ENCODE results near the gene CSNK1A1. TPM values are rescaled to one million over a fixed set of nuclear protein-coding genes. Genes with fewer than 3 reads are reported as not detected.

Gene CSNK1A1
- total and polyA plus RNA-seq, 4 donors, result 43.0 to 108 (median 78.2) TPM

DNA sequence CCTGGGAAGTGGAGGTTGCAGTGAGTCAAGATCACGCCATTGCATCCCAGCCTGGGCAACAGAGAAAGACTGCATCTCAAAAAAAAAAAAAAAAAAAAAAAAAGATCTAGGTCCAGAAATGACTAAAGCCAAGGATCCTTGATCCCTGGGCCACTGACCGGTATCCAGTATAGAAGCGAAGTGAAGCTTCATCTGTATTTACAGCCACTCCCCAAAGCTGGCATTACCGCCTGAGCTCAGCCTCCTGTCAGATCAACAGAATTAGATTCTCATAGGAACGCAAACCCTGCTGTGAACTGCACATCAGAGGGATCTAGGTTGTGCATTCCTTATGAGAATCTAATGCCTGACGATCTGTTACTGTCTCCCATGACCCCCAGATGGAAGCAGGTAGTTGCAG is 9.3 kb downstream of the CSNK1A1 start:
- Histone ChIP-seq H3K9ac (ENCODE audit: low read depth in 1 of 2, low read length in 2 of 2) (no peak overlapping the region), H3K27ac (ENCODE audit: low read depth in 1 of 2, low read length in 2 of 2) (no peak overlapping the region), H3K27me3 (ENCODE audit: control insufficient read depth in 4 of 4, insufficient read depth in 4 of 4, low read length in 3 of 4) (no peaks in the 10 kb centered on the region), H3K9me3 (ENCODE audit: control insufficient read depth in 4 of 4, low read length in 3 of 4) (no peaks in the 10 kb centered on the region), H3K4me3 (ENCODE audit: low read depth in 1 of 3, low read length in 3 of 3) (no peak overlapping the region), H3K36me3 (ENCODE audit: control insufficient read depth in 4 of 4, insufficient read depth in 3 of 4, low read depth in 1 of 4, low read length in 3 of 4) (peaks cover 7 to 22% (median 9%) of the 10 kb centered on the region in 4 donors), H3K4me1 (ENCODE audit: control insufficient read depth in 4 of 4, insufficient read depth in 4 of 4, low read length in 3 of 4) (peaks cover 8 to 26% (median 17%) of the 10 kb centered on the region in 4 donors)
- DNase-seq (ENCODE audit: low spot score), result no peak
- TF ChIP-seq NR2F2 (IDR thresholded peaks at IDR 0.05), result no peak
- TF ChIP-seq EGR1 (IDR thresholded peaks at IDR 0.05; ENCODE audit: low read depth in 2 of 2), result no peak
- TF ChIP-seq FOXA2 (IDR thresholded peaks at IDR 0.05), result no peak
- no peak for TF ChIP-seq ZBTB33 (IDR thresholded peaks at IDR 0.05)
- TF ChIP-seq RXRA (IDR thresholded peaks at IDR 0.05), result no peak
- no peak for TF ChIP-seq HNF4A (conservative IDR thresholded peaks at IDR 0.05)
- TF ChIP-seq YY1 (IDR thresholded peaks at IDR 0.05), result no peak
- no peak for TF ChIP-seq GABPA (IDR thresholded peaks at IDR 0.05 in 1 of 2, conservative IDR thresholded peaks at IDR 0.05 in 1 of 2)
- no peak for TF ChIP-seq TAF1 (conservative IDR thresholded peaks at IDR 0.05)
- no peak for TF ChIP-seq RAD21 (IDR thresholded peaks at IDR 0.05)
- TF ChIP-seq, protein P1, sequence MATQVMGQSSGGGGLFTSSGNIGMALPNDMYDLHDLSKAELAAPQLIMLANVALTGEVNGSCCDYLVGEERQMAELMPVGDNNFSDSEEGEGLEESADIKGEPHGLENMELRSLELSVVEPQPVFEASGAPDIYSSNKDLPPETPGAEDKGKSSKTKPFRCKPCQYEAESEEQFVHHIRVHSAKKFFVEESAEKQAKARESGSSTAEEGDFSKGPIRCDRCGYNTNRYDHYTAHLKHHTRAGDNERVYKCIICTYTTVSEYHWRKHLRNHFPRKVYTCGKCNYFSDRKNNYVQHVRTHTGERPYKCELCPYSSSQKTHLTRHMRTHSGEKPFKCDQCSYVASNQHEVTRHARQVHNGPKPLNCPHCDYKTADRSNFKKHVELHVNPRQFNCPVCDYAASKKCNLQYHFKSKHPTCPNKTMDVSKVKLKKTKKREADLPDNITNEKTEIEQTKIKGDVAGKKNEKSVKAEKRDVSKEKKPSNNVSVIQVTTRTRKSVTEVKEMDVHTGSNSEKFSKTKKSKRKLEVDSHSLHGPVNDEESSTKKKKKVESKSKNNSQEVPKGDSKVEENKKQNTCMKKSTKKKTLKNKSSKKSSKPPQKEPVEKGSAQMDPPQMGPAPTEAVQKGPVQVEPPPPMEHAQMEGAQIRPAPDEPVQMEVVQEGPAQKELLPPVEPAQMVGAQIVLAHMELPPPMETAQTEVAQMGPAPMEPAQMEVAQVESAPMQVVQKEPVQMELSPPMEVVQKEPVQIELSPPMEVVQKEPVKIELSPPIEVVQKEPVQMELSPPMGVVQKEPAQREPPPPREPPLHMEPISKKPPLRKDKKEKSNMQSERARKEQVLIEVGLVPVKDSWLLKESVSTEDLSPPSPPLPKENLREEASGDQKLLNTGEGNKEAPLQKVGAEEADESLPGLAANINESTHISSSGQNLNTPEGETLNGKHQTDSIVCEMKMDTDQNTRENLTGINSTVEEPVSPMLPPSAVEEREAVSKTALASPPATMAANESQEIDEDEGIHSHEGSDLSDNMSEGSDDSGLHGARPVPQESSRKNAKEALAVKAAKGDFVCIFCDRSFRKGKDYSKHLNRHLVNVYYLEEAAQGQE (IDR thresholded peaks at IDR 0.05), result no peak
- no peak for TF ChIP-seq SP1 (IDR thresholded peaks at IDR 0.05)
- TF ChIP-seq JUND (IDR thresholded peaks at IDR 0.05), result no peak
- TF ChIP-seq HNF4G (IDR thresholded peaks at IDR 0.05), result no peak
- TF ChIP-seq, protein P2, sequence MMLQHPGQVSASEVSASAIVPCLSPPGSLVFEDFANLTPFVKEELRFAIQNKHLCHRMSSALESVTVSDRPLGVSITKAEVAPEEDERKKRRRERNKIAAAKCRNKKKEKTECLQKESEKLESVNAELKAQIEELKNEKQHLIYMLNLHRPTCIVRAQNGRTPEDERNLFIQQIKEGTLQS (IDR thresholded peaks at IDR 0.05), result no peak
- TF ChIP-seq MAX (IDR thresholded peaks at IDR 0.05), result no peak
- TF ChIP-seq FOXA1 (IDR thresholded peaks at IDR 0.05), result no peak
- TF ChIP-seq CTCF (IDR thresholded peaks at IDR 0.05; ENCODE audit: low read depth, low read length, missing input control), result no peak
- WGBS, result 83% methylated on average over 6 of the region's 6 CpGs

Measured in liver (tissue), 9 donors.